Measurements from ENCODE around the gene IGHMBP2. TPM values are rescaled to one million over a fixed set of nuclear protein-coding genes. Genes with fewer than 3 reads are reported as not detected.
"Not testable (repeated sequence)": the region's sequence is repeated elsewhere in the genome, so short reads cannot be mapped to it uniquely, and the experiment has no call there.

IGHMBP2 gene
- total RNA-seq (ENCODE audit: low replicate concordance): 10.8 and 11.0 TPM in 2 replicates

DNA sequence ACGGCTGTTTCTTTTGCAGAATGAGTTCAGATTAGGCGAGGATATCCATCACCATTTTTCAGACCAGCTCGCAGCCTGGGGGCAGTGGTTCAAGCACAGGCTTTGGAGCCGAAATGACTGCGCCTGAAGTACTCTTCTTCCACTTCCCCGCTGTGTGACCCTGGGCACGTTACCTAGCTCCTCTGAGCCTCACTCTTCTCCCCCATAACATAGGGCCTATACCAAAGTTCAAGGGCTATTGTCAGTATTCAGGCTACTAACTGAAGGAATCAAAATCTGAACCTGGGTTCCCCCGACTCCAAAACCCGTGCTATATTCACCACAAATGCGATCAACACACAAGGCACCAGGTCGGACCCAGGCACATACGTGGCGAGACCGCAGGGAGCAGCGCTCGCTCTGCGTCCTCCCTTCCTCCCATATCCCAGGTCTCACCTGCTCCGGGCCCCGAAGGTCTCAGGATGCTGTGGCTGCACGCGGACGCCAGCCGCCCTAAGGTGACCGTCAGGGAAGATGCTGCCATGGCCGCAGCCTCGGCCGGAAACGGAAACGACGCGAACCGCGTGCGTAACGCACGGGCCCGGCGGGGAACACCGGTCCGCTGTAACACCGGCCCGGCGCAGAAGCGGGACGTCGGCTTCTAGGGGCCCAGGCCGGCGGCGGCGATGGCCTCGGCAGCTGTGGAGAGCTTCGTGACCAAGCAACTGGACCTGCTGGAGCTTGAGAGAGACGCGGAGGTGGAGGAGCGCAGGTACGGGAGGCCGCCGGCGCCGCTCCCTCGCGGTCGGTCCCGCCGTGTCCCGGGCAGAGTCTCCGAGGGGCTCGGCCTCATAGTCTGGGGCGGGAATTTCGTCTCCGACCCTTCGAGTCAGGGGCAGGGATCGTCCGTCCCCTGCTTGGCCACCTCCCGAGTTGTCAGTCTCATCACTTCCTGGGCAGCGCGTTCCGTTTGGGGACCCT lies at the start of gene IGHMBP2, which contains the start of gene MRPL21:
TSS of gene IGHMBP2 (plus strand) at position 604 of the 960 bp plus-strand sequence. CDS start at position 666, 62 bp downstream.
TSS of gene MRPL21 (minus strand) at position 545 of the 960 bp plus-strand sequence. CDS start at position 523, 22 bp downstream.
- DNase-seq (ENCODE audit: low read depth): peak; percentile 79
- H3K4me3 ChIP-seq (ENCODE audit: low read depth, low read length): peak within 1 kb of the TSS; percentile 100
- TF ChIP-seq CTCF (IDR thresholded peaks at IDR 0.05; ENCODE audit: insufficient read depth, low read length): no peak

DNA sequence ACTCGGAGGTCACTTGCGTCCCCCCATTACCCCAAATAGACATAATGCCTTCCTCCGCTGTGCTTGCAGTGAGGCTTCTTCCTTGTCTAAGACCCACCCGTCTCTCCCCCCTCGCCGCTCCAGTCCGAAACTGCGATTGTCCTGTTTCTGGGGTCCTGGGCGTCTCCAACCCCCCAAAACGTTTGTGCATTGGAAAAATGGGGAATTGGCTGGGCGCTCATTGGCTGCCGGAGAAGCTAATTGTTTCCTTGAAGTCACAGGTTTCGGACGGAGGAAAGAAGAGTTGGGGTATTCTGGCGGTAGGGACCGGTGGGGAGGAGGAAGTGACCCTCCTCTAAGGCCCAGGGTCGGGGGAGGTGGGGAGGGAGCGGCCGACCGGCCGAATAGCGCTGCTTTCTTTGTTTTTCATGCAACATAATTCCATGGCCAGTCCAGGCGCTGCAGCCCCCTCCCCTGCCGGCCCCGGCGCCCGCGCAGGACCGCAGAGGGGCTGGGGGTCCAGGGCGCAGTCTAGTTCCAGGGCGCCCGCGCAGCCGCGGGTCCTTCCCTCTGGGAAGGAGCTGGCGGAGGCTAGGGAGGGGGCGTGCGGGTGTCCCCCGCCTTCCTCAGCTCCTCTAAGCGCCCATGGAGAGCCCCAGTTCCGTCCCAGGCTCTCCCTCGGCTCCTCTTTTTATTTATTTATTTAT lies 49.3 kb upstream of the IGHMBP2 start:
- no peak for DNase-seq (ENCODE audit: low read depth)
- TF ChIP-seq CTCF (IDR thresholded peaks at IDR 0.05; ENCODE audit: insufficient read depth, low read length): no peak
- H3K4me3 ChIP-seq (ENCODE audit: low read depth, low read length): no peak overlapping the region

- H3K4me3 ChIP-seq (ENCODE audit: low read depth, low read length): peak overlapping the region; percentile 56
- no peak for DNase-seq (ENCODE audit: low read depth)
- TF ChIP-seq CTCF (IDR thresholded peaks at IDR 0.05; ENCODE audit: insufficient read depth, low read length): no peak
Observed at GRCh38 chr11:68855205-68855981, 48.3 kb upstream of the IGHMBP2 start.

DNA sequence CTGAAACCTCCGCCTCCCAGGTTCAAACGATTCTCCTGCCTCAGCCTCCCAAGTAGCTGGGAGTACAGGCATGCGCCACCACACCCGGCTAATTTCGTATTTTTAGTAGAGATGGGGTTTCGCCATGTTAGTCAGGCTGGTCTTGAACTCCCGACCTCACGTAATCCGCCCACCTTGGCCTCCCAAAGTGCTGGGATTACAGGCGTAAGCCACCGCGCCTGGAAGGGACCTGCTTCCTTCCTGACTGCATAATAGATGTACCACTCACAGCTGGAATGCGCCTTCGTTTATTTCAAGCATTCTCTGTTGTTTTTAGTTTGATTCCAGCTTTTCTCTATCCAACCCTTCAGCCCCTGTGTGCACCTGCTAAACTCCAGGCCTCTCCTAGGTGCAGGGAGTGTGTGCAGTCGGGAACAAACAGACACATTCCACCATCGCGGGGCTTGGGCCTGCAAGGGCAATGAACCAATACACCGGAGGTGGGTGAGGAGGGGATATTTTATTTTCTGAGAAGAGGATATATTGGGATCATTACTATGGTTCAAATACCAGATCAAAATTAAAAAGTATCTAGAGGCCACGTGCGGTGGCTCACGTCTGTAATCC lies 47.2 kb upstream of the IGHMBP2 start:
- H3K4me3 ChIP-seq (ENCODE audit: low read depth, low read length); DNase-seq (ENCODE audit: low read depth): not testable (repeated sequence)

- no peak for DNase-seq (ENCODE audit: low read depth)
- no peak for TF ChIP-seq CTCF (IDR thresholded peaks at IDR 0.05; ENCODE audit: insufficient read depth, low read length)
- no peak overlapping the region for H3K4me3 ChIP-seq (ENCODE audit: low read depth, low read length)
Observed at GRCh38 chr11:68857037-68857586, 46.6 kb upstream of the IGHMBP2 start.

DNA sequence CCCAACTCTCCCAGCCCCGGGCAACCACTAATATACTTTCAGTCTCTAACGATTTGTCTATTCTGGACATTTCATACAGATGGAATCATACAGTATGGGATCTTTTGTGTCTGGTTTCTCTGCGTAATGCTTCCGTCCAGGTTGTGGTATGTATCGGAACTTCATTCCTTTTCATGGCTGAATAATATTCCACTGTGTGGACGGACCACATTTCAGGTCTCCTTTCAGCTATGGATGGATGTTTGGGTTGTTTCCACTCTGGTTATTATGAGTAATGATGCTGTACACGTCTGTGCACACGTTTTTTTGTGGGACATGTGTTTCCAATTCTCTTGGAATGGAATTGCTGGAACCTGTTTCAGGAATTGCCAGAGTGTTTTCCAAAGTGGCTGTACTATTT lies 44.6 kb upstream of the IGHMBP2 start:
- H3K4me3 ChIP-seq (ENCODE audit: low read depth, low read length): no peak overlapping the region
- no peak for DNase-seq (ENCODE audit: low read depth)
- TF ChIP-seq CTCF (IDR thresholded peaks at IDR 0.05; ENCODE audit: insufficient read depth, low read length): no peak
